ENCODE data around the gene SLC6A17.

SLC6A17 gene

DNA sequence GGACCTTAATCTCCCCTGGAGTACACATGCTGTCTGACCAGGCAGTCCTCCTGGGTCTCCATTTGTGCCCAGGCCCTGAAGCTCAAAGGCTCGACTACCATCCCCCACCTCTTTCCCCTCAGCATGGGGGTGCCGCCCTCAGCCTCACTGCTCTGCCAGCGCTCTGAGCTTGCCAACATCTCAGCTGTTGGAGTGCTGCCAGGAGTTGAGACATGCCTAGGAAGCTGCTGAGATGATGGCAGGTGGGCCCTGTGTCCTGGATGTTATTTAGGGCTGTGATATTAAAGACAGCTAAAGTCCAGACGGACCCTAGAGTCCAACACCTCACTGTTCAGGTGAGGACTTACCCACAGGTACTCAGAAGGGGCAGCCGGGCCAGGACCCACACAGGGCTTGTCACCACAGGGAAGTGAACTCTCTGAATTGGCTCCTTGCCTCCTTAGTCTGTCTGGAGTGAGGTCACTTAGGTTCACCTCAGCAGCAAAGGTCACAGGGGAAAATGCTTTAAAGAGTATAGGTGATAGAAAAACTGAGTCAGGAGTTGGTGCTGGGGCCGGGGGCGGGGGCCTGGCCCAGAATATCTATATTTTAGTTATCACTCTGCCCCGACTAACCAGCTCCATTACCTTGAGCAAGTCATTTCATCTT, 40.1 kb downstream of the SLC6A17 start:
- H3K27me3 ChIP-seq (ENCODE audit: insufficient read depth, poor library complexity, severe bottlenecking), result peaks cover 9% of the 10 kb centered on the region
- DNase-seq (ENCODE audit: low read depth in 1 of 2, low spot score in 1 of 2), result no peak
- H3K27ac ChIP-seq (replicated peaks), result no peak overlapping the region
- H3K4me3 ChIP-seq (replicated peaks; ENCODE audit: insufficient read depth, low read length), result no peak overlapping the region
- TF ChIP-seq, protein P1, sequence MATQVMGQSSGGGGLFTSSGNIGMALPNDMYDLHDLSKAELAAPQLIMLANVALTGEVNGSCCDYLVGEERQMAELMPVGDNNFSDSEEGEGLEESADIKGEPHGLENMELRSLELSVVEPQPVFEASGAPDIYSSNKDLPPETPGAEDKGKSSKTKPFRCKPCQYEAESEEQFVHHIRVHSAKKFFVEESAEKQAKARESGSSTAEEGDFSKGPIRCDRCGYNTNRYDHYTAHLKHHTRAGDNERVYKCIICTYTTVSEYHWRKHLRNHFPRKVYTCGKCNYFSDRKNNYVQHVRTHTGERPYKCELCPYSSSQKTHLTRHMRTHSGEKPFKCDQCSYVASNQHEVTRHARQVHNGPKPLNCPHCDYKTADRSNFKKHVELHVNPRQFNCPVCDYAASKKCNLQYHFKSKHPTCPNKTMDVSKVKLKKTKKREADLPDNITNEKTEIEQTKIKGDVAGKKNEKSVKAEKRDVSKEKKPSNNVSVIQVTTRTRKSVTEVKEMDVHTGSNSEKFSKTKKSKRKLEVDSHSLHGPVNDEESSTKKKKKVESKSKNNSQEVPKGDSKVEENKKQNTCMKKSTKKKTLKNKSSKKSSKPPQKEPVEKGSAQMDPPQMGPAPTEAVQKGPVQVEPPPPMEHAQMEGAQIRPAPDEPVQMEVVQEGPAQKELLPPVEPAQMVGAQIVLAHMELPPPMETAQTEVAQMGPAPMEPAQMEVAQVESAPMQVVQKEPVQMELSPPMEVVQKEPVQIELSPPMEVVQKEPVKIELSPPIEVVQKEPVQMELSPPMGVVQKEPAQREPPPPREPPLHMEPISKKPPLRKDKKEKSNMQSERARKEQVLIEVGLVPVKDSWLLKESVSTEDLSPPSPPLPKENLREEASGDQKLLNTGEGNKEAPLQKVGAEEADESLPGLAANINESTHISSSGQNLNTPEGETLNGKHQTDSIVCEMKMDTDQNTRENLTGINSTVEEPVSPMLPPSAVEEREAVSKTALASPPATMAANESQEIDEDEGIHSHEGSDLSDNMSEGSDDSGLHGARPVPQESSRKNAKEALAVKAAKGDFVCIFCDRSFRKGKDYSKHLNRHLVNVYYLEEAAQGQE (IDR thresholded peaks at IDR 0.05; ENCODE audit: insufficient replicate concordance, low read depth), result no peak
- no peak for TF ChIP-seq POLR2AphosphoS5 (IDR thresholded peaks at IDR 0.05; ENCODE audit: low read depth)
- TF ChIP-seq, protein P2, sequence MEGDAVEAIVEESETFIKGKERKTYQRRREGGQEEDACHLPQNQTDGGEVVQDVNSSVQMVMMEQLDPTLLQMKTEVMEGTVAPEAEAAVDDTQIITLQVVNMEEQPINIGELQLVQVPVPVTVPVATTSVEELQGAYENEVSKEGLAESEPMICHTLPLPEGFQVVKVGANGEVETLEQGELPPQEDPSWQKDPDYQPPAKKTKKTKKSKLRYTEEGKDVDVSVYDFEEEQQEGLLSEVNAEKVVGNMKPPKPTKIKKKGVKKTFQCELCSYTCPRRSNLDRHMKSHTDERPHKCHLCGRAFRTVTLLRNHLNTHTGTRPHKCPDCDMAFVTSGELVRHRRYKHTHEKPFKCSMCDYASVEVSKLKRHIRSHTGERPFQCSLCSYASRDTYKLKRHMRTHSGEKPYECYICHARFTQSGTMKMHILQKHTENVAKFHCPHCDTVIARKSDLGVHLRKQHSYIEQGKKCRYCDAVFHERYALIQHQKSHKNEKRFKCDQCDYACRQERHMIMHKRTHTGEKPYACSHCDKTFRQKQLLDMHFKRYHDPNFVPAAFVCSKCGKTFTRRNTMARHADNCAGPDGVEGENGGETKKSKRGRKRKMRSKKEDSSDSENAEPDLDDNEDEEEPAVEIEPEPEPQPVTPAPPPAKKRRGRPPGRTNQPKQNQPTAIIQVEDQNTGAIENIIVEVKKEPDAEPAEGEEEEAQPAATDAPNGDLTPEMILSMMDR (IDR thresholded peaks at IDR 0.05; ENCODE audit: insufficient read depth, low read length), result no peak
- TF ChIP-seq GABPA (IDR thresholded peaks at IDR 0.05; ENCODE audit: low read depth), result no peak
- no peak for TF ChIP-seq SPI1 (IDR thresholded peaks at IDR 0.05; ENCODE audit: borderline replicate concordance, low read depth)

DNA sequence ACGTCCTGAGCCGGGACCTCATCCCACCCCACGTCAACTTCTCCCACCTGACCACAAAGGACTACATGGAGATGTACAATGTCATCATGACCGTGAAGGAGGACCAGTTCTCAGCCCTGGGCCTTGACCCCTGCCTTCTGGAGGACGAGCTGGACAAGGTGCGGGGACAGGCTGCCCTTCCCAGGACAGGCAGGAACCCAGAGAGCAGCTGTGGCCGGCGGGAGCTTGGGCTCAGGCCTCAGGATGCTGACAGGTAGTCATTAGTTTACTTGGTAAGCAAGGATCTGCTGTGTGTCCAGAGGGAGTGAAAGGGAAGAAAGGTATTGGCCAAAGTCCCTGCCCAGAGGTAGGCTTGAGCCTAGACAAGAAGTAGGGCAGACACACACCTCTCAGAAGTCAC, 42.2 kb downstream of the SLC6A17 start:
- no peak overlapping the region for H3K4me3 ChIP-seq (replicated peaks; ENCODE audit: insufficient read depth, low read length)
- TF ChIP-seq, protein P2 (IDR thresholded peaks at IDR 0.05; ENCODE audit: insufficient read depth, low read length), result no peak
- H3K27me3 ChIP-seq (ENCODE audit: insufficient read depth, poor library complexity, severe bottlenecking), result peaks cover 7% of the 10 kb centered on the region
- no peak for DNase-seq (ENCODE audit: low read depth in 1 of 2, low spot score in 1 of 2)
- H3K27ac ChIP-seq (replicated peaks), result no peak overlapping the region

DNA sequence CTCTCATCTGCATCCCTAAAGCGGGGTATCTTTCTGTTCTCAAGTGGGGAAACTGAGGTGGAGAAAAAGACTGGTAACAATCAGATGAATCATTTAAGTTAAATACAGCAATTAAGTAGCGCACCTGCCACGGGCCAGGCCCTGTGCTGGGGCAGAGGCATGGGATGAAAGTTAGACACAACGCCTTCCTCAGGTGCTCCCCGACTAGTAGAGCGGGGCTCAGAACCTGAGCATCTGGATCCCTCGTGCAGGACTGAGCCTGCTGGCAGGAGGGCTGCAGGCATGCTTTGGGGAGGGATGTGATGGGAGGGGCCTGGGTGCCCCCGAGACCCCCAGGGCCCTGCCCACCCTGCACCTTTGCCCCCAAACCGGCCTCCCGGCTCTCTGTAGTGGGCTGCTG, 44.9 kb downstream of the SLC6A17 start:
- H3K27me3 ChIP-seq (ENCODE audit: insufficient read depth, poor library complexity, severe bottlenecking), result no peaks in the 10 kb centered on the region
- no peak overlapping the region for H3K4me3 ChIP-seq (replicated peaks; ENCODE audit: insufficient read depth, low read length)
- TF ChIP-seq, protein P1 (IDR thresholded peaks at IDR 0.05; ENCODE audit: insufficient replicate concordance, low read depth), result no peak
- TF ChIP-seq GABPA (IDR thresholded peaks at IDR 0.05; ENCODE audit: low read depth), result no peak
- TF ChIP-seq POLR2AphosphoS5 (IDR thresholded peaks at IDR 0.05; ENCODE audit: low read depth), result no peak
- TF ChIP-seq SPI1 (IDR thresholded peaks at IDR 0.05; ENCODE audit: borderline replicate concordance, low read depth), result no peak
- TF ChIP-seq, protein P2 (IDR thresholded peaks at IDR 0.05; ENCODE audit: insufficient read depth, low read length), result no peak
- H3K27ac ChIP-seq (replicated peaks), result no peak overlapping the region
- no peak for DNase-seq (ENCODE audit: low read depth in 1 of 2, low spot score in 1 of 2)
